Smooth muscle cell (in vitro differentiated cells): ENCODE measurements around the gene ADAM8. TPM values are rescaled to one million over a fixed set of nuclear protein-coding genes. Genes with fewer than 3 reads are reported as not detected.

Source experiments
- DNase-seq: peaks from one replicate; lab custom pipeline; 2025; ENCODE audit not compliant: unreplicated experiment; lab: John Stamatoyannopoulos, UW
- H2AFZ ChIP-seq: fragments of 200-600 bp; sonication (generic); 2 replicates; pipeline ENCODE4 v1.6.0; 2016; ENCODE audit warnings: antibody characterized with exemption, low read depth, mild to moderate bottlenecking
- H3F3A ChIP-seq: fragments of 200-600 bp; sonication (generic); 2 replicates; pipeline ENCODE4 v1.6.0; 2017; ENCODE audit warnings: antibody characterized with exemption, low read depth
- H3K27ac ChIP-seq: fragments of 200-600 bp; sonication (generic); 2 replicates; pipeline ENCODE4 v1.5.1; 2016; ENCODE audit warnings: low read depth, mild to moderate bottlenecking
- H3K27me3 ChIP-seq: fragments of 200-600 bp; sonication (generic); 2 replicates; pipeline ENCODE4 v1.6.1; 2016; ENCODE audit warnings: low read depth, mild to moderate bottlenecking
- H3K36me3 ChIP-seq: fragments of 200-600 bp; sonication (generic); 2 replicates; pipeline ENCODE4 v1.5.1; 2016; ENCODE audit warnings: low read depth
- H3K4me1 ChIP-seq: fragments of 200-600 bp; sonication (generic); 2 replicates; pipeline ENCODE4 v1.5.1; 2016; ENCODE audit warnings: low read depth
- H3K4me2 ChIP-seq: fragments of 200-600 bp; sonication (generic); 2 replicates; pipeline ENCODE4 v1.6.0; 2016; ENCODE audit warnings: mild to moderate bottlenecking
- H3K4me3 ChIP-seq: fragments of 200-600 bp; sonication (generic); 2 replicates; pipeline ENCODE4 v1.5.1; 2016; ENCODE audit warnings: mild to moderate bottlenecking
- H3K79me2 ChIP-seq: fragments of 200-600 bp; sonication (generic); 2 replicates; pipeline ENCODE4 v1.6.0; 2016; ENCODE audit warnings: low read depth, mild to moderate bottlenecking
- H3K9ac ChIP-seq: fragments of 200-600 bp; sonication (generic); 2 replicates; pipeline ENCODE4 v1.6.0; 2016; ENCODE audit warnings: low read depth
- H3K9me3 ChIP-seq: fragments of 200-600 bp; sonication (generic); replicated peaks from 2 replicates; pipeline ENCODE4 v1.5.1; 2016; ENCODE audit warnings: low read depth
- H4K20me1 ChIP-seq: fragments of 200-600 bp; sonication (generic); 2 replicates; pipeline ENCODE4 v1.6.0; 2016; ENCODE audit warnings: low read depth
- CTCF ChIP-seq: fragments of 200-600 bp; sonication (generic); IDR thresholded peaks from 2 replicates; pipeline ENCODE4 v1.5.1; 2017; ENCODE audit warnings: borderline replicate concordance, mild to moderate bottlenecking, antibody characterized with exemption; ENCODE audit not compliant: insufficient read depth, poor library complexity, severe bottlenecking
- WGBS: methylation state at CpG from one replicate; pipeline ENCODE4 v1.1.7; 2016; ENCODE audit warnings: low lambda C conversion rate; 5-methylcytosine and 5-hydroxymethylcytosine counted together
- polyA plus RNA-seq: library from polyadenylated mRNA; unstranded; fragments of >200 nt; fragmentation: Nextera tagmentation; extraction: Ambion mirVana; gene quantifications from 2 replicates; pipeline ENCODE4 v1.2.1, GENCODE V29; 2016
- total RNA-seq: library from RNA; depleted of rRNA; stranded (reverse); fragments of >200 nt; gene quantifications from 2 replicates; pipeline ENCODE4 v1.2.3, GENCODE V29; 2014

ADAM8 gene
- total and polyA plus RNA-seq, 2 experiments from 2014 or later: 0.36 to 0.70 TPM

- Histone ChIP-seq H3K9ac (no peak overlapping the region), H3K79me2 (no peaks in the 10 kb centered on the region), H3K4me1 (no peaks in the 10 kb centered on the region), H2AFZ (no peak overlapping the region), H4K20me1 (peaks cover 18% of the 10 kb centered on the region), H3K36me3 (peaks cover 6% of the 10 kb centered on the region), H3K4me2 (no peak overlapping the region), H3F3A (peaks cover 4% of the 10 kb centered on the region), H3K27me3 (no peaks in the 10 kb centered on the region), H3K27ac (no peak overlapping the region), H3K4me3 (no peak overlapping the region), H3K9me3 (no peaks in the 10 kb centered on the region)
- no peak for DNase-seq
- TF ChIP-seq CTCF: no peak
- 97% methylated on average over 24 of the region's 24 CpGs for WGBS
Observed at GRCh38 chr10:133282846-133283390, 6.2 kb upstream of the ADAM8 start.

- Histone ChIP-seq H3K36me3 (peaks cover 6% of the 10 kb centered on the region), H4K20me1 (peaks cover 24% of the 10 kb centered on the region), H3K79me2 (no peaks in the 10 kb centered on the region), H3K27me3 (peaks cover 5% of the 10 kb centered on the region), H3K4me3 (no peak overlapping the region), H3F3A (peaks cover 4% of the 10 kb centered on the region), H3K27ac (no peak overlapping the region), H3K4me1 (peaks cover 2% of the 10 kb centered on the region), H3K4me2 (no peak overlapping the region), H2AFZ (no peak overlapping the region), H3K9ac (no peak overlapping the region), H3K9me3 (no peaks in the 10 kb centered on the region)
- WGBS: 96% methylated on average over 38 of the region's 38 CpGs
- no peak for TF ChIP-seq CTCF
- DNase-seq: no peak
Observed at GRCh38 chr10:133281628-133282372, 5.1 kb upstream of the ADAM8 start.

GRCh38 chr10:133281084-133281483, 4.4 kb upstream of the ADAM8 start:
- H4K20me1 ChIP-seq: peaks cover 17% of the 10 kb centered on the region
- no peak overlapping the region for H2AFZ ChIP-seq
- H3K27ac ChIP-seq: no peak overlapping the region
- no peaks in the 10 kb centered on the region for H3K79me2 ChIP-seq
- H3K9ac ChIP-seq: no peak overlapping the region
- H3K27me3 ChIP-seq: peaks cover 12% of the 10 kb centered on the region
- no peaks in the 10 kb centered on the region for H3K9me3 ChIP-seq
- H3K4me3 ChIP-seq: no peak overlapping the region
- no peak for TF ChIP-seq CTCF
- H3K4me2 ChIP-seq: no peak overlapping the region
- 98% methylated on average over 13 of the region's 15 CpGs for whole genome bisulfite sequencing
- peaks cover 6% of the 10 kb centered on the region for H3K36me3 ChIP-seq
- H3K4me1 ChIP-seq: peaks cover 8% of the 10 kb centered on the region
- DNase-seq: no peak
- H3F3A ChIP-seq: peaks cover 4% of the 10 kb centered on the region
